Measurements from ENCODE around the gene SMC5.
A peak's percentile ranks its signal among the peaks of the same experiment; 100 is the strongest.
"Not testable (repeated sequence)": the region's sequence is repeated elsewhere in the genome, so short reads cannot be mapped to it uniquely, and the experiment has no call there.

SMC5 gene

GRCh38 chr9:70315389-70315788 is 56.6 kb downstream of the SMC5 start:
- no peak for TF ChIP-seq CTCF (IDR thresholded peaks at IDR 0.05)
- TF ChIP-seq ZFX (IDR thresholded peaks at IDR 0.05; ENCODE audit: borderline replicate concordance) = no peak
- H3K27ac ChIP-seq = no peak overlapping the region

GRCh38 chr9:70318002-70318401 is 59.2 kb downstream of the SMC5 start:
- no peak overlapping the region for H3K27ac ChIP-seq
- TF ChIP-seq CTCF (IDR thresholded peaks at IDR 0.05) = peak; percentile 16; the same call in 1 of the 2 replicates
- TF ChIP-seq ZFX (IDR thresholded peaks at IDR 0.05; ENCODE audit: borderline replicate concordance) = no peak

- TF ChIP-seq ZFX (IDR thresholded peaks at IDR 0.05; ENCODE audit: borderline replicate concordance) (no peak), CTCF (IDR thresholded peaks at IDR 0.05) (no peak)
- H3K27ac ChIP-seq = no peak overlapping the region
Measured at GRCh38 chr9:70322096-70322495, 63.3 kb downstream of the SMC5 start.

- TF ChIP-seq CTCF (IDR thresholded peaks at IDR 0.05) (no peak), ZFX (IDR thresholded peaks at IDR 0.05; ENCODE audit: borderline replicate concordance) (no peak)
- H3K27ac ChIP-seq = no peak overlapping the region
Measured at GRCh38 chr9:70324963-70325362, 66.2 kb downstream of the SMC5 start.

GRCh38 chr9:70328625-70329024 is 69.8 kb downstream of the SMC5 start:
- H3K27ac ChIP-seq = not testable (repeated sequence)

- H3K27ac ChIP-seq = no peak overlapping the region
- TF ChIP-seq ZFX (IDR thresholded peaks at IDR 0.05; ENCODE audit: borderline replicate concordance) (no peak), CTCF (IDR thresholded peaks at IDR 0.05) (peak; percentile 71)
Measured at GRCh38 chr9:70340572-70340971, 81.8 kb downstream of the SMC5 start.

GRCh38 chr9:70347046-70347445 is 88.3 kb downstream of the SMC5 start:
- no peak for TF ChIP-seq ZFX (IDR thresholded peaks at IDR 0.05; ENCODE audit: borderline replicate concordance)
- no peak for TF ChIP-seq CTCF (IDR thresholded peaks at IDR 0.05)

GRCh38 chr9:70352356-70352755 is 93.6 kb downstream of the SMC5 start:
- no peak for TF ChIP-seq ZFX (IDR thresholded peaks at IDR 0.05; ENCODE audit: borderline replicate concordance)
- TF ChIP-seq CTCF (IDR thresholded peaks at IDR 0.05) = no peak
- no peak overlapping the region for H3K27ac ChIP-seq

More at GRCh38 chr9:70347046-70347445, 88.3 kb downstream of the SMC5 start:
- no peak overlapping the region for H3K27ac ChIP-seq

All from 22Rv1 (cell line).